Activated naive CD8-positive, alpha-beta T cell treated with anti-CD3 and anti-CD28 coated beads for 36 hours (primary cell): ENCODE measurements around the gene PRR33. TPM values are rescaled to one million over a fixed set of nuclear protein-coding genes. Genes with fewer than 3 reads are reported as not detected.
A peak's percentile ranks its signal among the peaks of the same experiment; 100 is the strongest.

Experiments used
- DNase-seq: peaks from one replicate; pipeline ENCODE4 v3.0.0; 2021
- H3K27ac Mint-ChIP-seq: one replicate; pipeline ENCODE4 v1.8.0; 2022; ENCODE audit warnings: mild to moderate bottlenecking, moderate library complexity, mixed read lengths
- H3K27me3 Mint-ChIP-seq: one replicate; pipeline ENCODE4 v1.8.0; 2022; ENCODE audit warnings: mild to moderate bottlenecking, mixed read lengths
- H3K36me3 Mint-ChIP-seq: one replicate; pipeline ENCODE4 v1.8.0; 2021; ENCODE audit warnings: mild to moderate bottlenecking, mixed read lengths
- H3K4me1 Mint-ChIP-seq: one replicate; pipeline ENCODE4 v1.8.0; 2021; ENCODE audit warnings: mixed read lengths
- H3K4me3 Mint-ChIP-seq: one replicate; pipeline ENCODE4 v1.8.0; 2022; ENCODE audit warnings: mild to moderate bottlenecking, moderate library complexity, mixed read lengths
- H3K9me3 Mint-ChIP-seq: one replicate; pipeline ENCODE4 v1.8.0; 2022; ENCODE audit warnings: mixed read lengths
- total RNA-seq, 2 experiments: library from RNA; stranded (reverse); gene quantifications; one replicate each; pipeline ENCODE4 v1.2.3, GENCODE V29; 2021

The PRR33 gene
- total RNA-seq, 2 experiments from 2014 or later = 0.20 to 0.31 TPM

DNA sequence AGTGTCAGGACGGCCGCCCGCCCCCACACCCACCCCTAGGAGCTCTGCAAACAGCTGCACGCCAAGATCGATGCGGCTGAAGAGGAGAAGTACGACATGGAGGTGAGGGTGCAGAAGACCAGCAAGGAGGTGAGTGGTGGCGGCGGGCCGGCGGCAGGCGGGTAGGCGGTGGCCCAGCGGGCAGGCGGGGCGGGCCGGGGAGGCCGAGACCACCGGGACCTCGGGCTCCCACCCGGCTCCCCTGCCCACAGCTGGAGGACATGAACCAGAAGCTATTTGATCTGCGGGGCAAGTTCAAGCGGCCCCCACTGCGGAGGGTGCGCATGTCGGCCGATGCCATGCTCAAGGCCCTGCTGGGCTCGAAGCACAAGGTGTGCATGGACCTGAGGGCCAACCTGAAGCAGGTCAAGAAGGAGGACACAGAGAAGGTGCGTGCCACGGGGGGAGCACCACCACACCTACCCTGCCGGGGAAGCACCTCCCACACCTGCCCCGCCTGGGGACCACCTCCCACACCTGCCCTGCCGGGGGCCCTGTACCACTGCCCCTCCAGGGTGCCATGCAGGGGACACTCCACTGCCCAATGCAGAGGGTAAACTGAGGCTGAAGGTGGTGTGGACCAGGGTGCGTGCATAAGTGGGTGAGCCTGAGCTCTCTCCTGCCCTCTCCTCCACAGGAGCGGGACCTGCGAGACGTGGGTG lies 50.8 kb downstream of the PRR33 start:
- Mint-ChIP-seq H3K27ac (no peak overlapping the region), H3K27me3 (peaks cover 4% of the 10 kb centered on the region), H3K9me3 (no peaks in the 10 kb centered on the region), H3K36me3 (no peaks in the 10 kb centered on the region), H3K4me3 (no peak overlapping the region), H3K4me1 (peaks cover 32% of the 10 kb centered on the region)
- DNase-seq = no peak

DNA sequence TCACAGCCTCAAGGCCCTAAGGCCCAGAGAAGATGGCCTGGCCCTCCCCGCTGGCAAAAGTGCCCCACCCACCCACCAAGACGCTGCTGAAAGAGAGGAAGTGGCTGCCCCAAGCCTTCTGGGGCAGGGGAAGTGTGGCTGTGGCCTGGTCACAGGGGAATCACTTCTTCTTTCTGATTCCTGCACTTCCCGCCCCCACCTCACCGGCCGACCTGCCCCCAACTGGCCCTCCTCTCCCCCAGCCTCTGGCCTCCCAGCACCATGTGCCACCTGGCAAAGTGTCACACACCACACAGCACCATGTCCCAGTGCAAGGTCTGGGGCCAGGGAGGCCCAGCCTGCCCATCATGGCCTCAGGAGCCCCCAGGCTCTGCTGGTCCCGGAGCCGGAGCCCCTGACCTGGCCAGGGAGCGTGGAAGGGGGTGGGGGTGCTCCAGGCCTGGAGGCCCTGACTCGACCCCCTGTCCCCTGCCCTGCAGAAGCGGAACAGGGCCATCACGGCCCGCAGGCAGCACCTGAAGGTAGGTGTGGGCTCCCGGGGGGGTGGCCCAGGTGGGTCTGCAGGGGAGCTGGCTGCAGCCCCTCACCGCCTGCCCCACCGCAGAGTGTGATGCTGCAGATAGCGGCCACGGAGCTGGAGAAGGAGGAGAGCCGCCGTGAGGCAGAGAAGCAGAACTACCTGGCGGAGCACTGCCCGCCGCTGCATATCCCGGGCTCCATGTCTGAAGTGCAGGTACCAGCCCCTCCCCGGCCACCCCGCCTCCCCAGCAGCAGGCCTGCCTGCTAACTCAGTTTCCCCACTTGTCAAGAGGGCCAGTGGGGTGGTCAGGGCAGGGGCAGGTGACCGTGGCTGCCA lies 51.5 kb downstream of the PRR33 start:
- H3K4me1 Mint-ChIP-seq = peaks cover 24% of the 10 kb centered on the region
- peaks cover 3% of the 10 kb centered on the region for H3K27me3 Mint-ChIP-seq
- no peak overlapping the region for H3K4me3 Mint-ChIP-seq
- DNase-seq = no peak
- no peaks in the 10 kb centered on the region for H3K9me3 Mint-ChIP-seq
- peak overlapping the region; percentile 42 for H3K27ac Mint-ChIP-seq
- no peaks in the 10 kb centered on the region for H3K36me3 Mint-ChIP-seq

DNA sequence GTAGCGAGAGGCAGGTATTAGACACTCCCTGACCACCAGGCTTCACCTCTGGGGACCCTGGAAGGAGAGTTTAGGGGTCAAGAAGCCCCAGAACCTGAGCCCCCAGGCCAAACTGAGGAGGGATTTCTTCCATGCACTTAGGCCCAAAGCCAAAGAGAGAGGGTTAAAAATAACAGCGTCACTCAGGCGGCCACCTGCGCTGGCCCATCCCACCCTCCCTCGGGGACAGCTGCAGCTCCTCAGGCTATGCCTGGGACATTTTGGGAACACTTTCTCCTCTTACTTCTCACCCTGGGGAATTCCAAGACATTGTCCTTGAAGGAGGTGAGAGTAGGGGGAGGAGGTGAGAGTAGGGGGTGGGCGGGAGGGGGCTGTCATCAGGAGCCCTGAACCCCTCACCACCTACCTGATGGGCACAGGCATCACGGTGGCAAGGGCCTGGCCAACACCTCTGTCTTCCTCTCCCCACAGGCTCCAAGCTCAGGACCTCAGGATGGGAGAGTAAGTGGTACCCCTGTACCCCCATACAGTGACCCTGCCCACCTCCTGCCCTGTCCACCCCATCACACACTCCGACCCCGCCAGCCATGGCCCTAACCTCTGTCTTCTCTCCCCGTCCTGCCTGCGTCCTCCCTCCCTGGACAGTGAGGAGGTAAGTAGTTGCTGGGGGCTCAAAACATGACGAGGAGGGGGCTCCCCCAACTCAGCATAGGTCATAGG lies 52.3 kb downstream of the PRR33 start:
- peak overlapping the region; percentile 42 for H3K27ac Mint-ChIP-seq
- H3K9me3 Mint-ChIP-seq = no peaks in the 10 kb centered on the region
- H3K36me3 Mint-ChIP-seq = no peaks in the 10 kb centered on the region
- DNase-seq = no peak
- no peak overlapping the region for H3K4me3 Mint-ChIP-seq
- no peaks in the 10 kb centered on the region for H3K27me3 Mint-ChIP-seq
- H3K4me1 Mint-ChIP-seq = peaks cover 16% of the 10 kb centered on the region

DNA sequence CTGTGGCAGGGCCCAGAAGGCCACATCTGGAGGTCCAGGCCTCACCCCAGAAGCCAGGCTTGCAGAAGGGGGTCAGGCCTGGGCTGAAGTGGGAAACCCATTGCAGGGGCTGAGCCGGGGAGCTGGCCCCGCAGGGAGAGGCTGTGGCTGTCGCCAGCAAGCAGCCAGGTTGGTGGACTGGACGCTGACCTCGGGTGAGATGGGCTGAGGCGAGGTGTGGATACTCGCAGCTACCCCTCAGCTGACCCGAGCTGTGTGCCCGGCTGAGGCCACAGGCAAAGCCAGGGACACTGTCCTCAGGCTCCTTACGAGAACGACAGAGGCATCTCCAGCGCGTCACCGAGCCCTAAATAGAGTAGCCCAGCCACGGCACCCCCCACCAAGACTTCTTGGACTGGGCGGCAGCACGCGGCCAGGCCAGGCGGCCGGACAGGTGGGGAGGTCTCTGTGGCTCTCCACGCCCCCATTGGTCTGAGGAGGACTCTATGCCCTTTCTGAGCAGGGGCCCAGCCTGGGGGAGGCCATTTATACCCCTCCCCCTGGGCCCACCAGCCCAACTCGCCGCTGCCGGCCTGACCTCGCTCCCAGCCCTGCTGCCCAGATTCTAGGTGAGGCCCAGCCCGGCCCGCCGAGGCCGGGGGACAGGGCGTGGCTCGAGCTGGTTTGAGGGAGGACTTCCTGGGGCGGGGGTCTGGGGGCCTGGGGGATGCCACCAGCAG lies 53.1 kb downstream of the PRR33 start, which contains the start of gene TNNI2:
TNNI2 (plus strand) TSS at position 556 of the 719 bp plus-strand sequence. CDS start 716 bp downstream, outside the sequence.
- Mint-ChIP-seq H3K36me3 (no peaks in the 10 kb centered on the region), H3K4me3 (no peak within 1 kb of the TSS), H3K27ac (peak within 1 kb of the TSS; percentile 42), H3K27me3 (no peaks in the 10 kb centered on the region), H3K4me1 (peaks cover 10% of the 10 kb centered on the region), H3K9me3 (no peaks in the 10 kb centered on the region)
- DNase-seq = no peak

Other genes starting within 250 kb of the PRR33 start
- not detected for gene KRTAP5-6, start 194.7 kb downstream of the PRR33 start, total RNA-seq
- gene IFITM10, start 141.3 kb downstream of the PRR33 start, total RNA-seq = not detected
- gene CTSD, start 128.0 kb downstream of the PRR33 start, total RNA-seq = 10 to 100 TPM; 40.9 to 43.0 TPM
- not detected for gene SYT8, start 56.9 kb downstream of the PRR33 start, total RNA-seq
- gene TNNI2, start 52.9 kb downstream of the PRR33 start, total RNA-seq = under 1 TPM in 1 of 2 experiments, not detected in 1; 0.31 TPM
- gene LSP1, start 38.8 kb downstream of the PRR33 start, total RNA-seq = 100 to 1,000 TPM; 147 to 148 TPM
- under 1 TPM; 0.50 to 0.54 TPM for gene TNNT3, start 27.8 kb upstream of the PRR33 start, total RNA-seq
- gene MRPL23, start 55.4 kb upstream of the PRR33 start, total RNA-seq = 100 to 1,000 TPM; 148 to 151 TPM
- gene H19, start 105.9 kb upstream of the PRR33 start, total RNA-seq = not detected
- under 1 TPM; 0.06 to 0.08 TPM for gene IGF2, start 247.5 kb upstream of the PRR33 start, total RNA-seq